ENCODE data around the gene NIM1K.

Gene NIM1K

DNA sequence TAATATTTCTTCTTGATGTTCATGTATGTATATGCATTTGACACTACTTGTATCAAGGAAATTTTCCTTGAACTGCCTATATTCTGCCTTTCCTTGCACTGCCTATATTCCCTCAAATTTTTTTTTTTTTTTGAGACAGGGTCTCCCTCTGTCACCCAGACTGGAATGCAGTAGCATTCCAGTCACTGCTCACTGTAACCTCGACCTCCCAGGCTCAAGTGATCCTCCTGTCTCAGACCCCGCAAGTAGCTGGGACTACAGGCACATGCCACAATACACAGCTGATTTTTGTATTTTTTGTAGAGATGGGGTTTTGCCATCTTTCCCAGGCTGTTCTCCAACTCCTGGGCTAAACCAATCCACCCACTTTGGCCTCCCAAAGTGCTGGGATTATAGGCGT is 117.1 kb downstream of the NIM1K start:
- TF ChIP-seq, protein P1, sequence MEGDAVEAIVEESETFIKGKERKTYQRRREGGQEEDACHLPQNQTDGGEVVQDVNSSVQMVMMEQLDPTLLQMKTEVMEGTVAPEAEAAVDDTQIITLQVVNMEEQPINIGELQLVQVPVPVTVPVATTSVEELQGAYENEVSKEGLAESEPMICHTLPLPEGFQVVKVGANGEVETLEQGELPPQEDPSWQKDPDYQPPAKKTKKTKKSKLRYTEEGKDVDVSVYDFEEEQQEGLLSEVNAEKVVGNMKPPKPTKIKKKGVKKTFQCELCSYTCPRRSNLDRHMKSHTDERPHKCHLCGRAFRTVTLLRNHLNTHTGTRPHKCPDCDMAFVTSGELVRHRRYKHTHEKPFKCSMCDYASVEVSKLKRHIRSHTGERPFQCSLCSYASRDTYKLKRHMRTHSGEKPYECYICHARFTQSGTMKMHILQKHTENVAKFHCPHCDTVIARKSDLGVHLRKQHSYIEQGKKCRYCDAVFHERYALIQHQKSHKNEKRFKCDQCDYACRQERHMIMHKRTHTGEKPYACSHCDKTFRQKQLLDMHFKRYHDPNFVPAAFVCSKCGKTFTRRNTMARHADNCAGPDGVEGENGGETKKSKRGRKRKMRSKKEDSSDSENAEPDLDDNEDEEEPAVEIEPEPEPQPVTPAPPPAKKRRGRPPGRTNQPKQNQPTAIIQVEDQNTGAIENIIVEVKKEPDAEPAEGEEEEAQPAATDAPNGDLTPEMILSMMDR (conservative IDR thresholded peaks at IDR 0.05; ENCODE audit: control insufficient read depth, insufficient read depth, low read depth, low read length): no peak
- DNase-seq (ENCODE audit: low read depth): no peak
- peak overlapping the region; percentile 15 for H3K4me3 ChIP-seq (ENCODE audit: control insufficient read depth, low read depth, low read length)

DNA sequence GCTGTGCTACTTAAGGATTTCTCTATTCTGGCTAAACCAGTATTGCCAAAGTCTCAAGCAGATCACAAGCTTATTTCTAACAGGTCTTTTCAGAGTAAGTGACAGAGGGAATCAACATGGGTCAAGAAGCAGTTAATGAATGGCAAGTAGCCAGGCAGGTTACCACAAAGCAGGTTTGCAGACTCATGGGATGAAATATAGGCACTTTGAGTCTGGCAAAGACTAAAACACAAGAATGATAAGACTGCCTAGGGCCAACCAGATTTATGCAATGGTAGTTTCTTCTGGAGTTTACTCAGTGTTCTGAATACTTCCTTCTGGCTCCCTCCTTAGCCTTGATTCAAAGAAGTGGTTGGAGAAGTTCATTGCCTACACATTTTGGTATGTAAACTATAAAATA is 117.6 kb downstream of the NIM1K start:
- TF ChIP-seq, protein P1 (conservative IDR thresholded peaks at IDR 0.05; ENCODE audit: control insufficient read depth, insufficient read depth, low read depth, low read length): no peak
- H3K4me3 ChIP-seq (ENCODE audit: control insufficient read depth, low read depth, low read length): peak overlapping the region; percentile 99
- DNase-seq (ENCODE audit: low read depth): no peak

DNA sequence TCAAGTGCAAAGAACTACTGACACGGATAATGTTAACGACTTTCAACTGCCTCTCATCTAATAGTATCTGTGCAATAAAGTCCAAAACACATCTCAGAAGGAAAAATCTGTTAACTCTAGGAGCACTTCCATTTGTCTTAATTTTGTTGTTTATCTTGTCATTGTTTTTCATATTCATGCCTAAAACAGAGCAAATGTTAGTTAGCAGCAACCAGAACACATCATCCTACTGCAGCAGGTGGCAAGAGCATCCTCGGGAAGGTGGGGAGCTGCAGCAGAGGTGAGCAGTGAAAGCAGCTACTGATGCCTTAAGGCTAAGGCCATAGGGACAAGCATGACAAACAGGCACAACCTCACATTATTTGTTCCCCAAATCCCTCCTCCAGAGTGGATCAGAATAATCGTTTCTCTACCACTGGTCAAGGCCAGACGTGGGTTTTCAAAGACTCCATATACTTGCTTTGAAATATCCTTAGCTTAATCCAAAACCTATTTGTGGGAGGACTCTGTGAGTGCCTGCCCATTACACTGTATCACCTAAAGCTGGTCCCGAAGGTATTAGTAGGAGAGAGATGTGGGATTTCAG is 120.1 kb downstream of the NIM1K start:
- no peak for DNase-seq (ENCODE audit: low read depth)
- H3K4me3 ChIP-seq (ENCODE audit: control insufficient read depth, low read depth, low read length): peak overlapping the region; percentile 99
- TF ChIP-seq, protein P1 (conservative IDR thresholded peaks at IDR 0.05; ENCODE audit: control insufficient read depth, insufficient read depth, low read depth, low read length): no peak

DNA sequence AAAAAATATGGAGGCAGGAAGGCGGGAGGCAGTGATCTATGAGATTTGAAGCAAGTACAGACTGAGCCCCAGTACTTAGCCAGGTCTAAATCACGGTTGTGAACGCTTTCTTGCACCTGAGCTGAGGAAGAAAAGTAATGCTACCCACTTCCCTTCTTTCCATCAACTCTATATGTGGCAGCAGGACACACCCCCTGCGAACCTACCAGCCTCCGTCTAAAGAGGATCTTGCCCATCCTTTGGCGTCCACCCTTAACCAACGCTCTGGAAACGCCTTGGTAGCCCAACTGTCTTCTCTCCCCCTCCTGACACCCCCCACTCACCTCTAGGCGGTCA is 120.6 kb downstream of the NIM1K start:
- no peak for DNase-seq (ENCODE audit: low read depth)
- TF ChIP-seq, protein P1 (conservative IDR thresholded peaks at IDR 0.05; ENCODE audit: control insufficient read depth, insufficient read depth, low read depth, low read length): no peak
- H3K4me3 ChIP-seq (ENCODE audit: control insufficient read depth, low read depth, low read length): peak overlapping the region; percentile 99

GRCh38 chr5:43313035-43313853 is 121.2 kb downstream of the NIM1K start, which contains the start of gene HMGCS1:
Gene HMGCS1, minus strand, starts transcription at chr5:43313412. Its CDS starts 14,447 bp downstream, at chr5:43298965.
- DNase-seq (ENCODE audit: low read depth): peak; percentile 100
- H3K4me3 ChIP-seq (ENCODE audit: control insufficient read depth, low read depth, low read length): peak within 1 kb of the TSS; percentile 99
- TF ChIP-seq, protein P1 (conservative IDR thresholded peaks at IDR 0.05; ENCODE audit: control insufficient read depth, insufficient read depth, low read depth, low read length): no peak

- peak overlapping the region; percentile 37 for H3K4me3 ChIP-seq (ENCODE audit: control insufficient read depth, low read depth, low read length)
Measured at GRCh38 chr5:43313854-43314457, 121.9 kb downstream of the NIM1K start.

More at GRCh38 chr5:43313854-43314457, 121.9 kb downstream of the NIM1K start:
- TF ChIP-seq, protein P1 (conservative IDR thresholded peaks at IDR 0.05; ENCODE audit: control insufficient read depth, insufficient read depth, low read depth, low read length): no peak
- DNase-seq (ENCODE audit: low read depth): peak; percentile 57

Measured in fibroblast of mammary gland (primary cell).